HG02840 (cell line): ENCODE results near the gene BAZ1B.
"Not testable (repeated sequence)": the region's sequence is repeated elsewhere in the genome, so short reads cannot be mapped to it uniquely, and the experiment has no call there.

Source experiments
- ATAC-seq: cut with Tn5 transposase; IDR thresholded peaks from one replicate; pipeline ENCODE4 v1.9.1; 2021; ENCODE audit warnings: mild to moderate bottlenecking, moderate library complexity, moderate number of reproducible peaks; ENCODE audit not compliant: unreplicated experiment, low FRiP score

The BAZ1B gene

DNA sequence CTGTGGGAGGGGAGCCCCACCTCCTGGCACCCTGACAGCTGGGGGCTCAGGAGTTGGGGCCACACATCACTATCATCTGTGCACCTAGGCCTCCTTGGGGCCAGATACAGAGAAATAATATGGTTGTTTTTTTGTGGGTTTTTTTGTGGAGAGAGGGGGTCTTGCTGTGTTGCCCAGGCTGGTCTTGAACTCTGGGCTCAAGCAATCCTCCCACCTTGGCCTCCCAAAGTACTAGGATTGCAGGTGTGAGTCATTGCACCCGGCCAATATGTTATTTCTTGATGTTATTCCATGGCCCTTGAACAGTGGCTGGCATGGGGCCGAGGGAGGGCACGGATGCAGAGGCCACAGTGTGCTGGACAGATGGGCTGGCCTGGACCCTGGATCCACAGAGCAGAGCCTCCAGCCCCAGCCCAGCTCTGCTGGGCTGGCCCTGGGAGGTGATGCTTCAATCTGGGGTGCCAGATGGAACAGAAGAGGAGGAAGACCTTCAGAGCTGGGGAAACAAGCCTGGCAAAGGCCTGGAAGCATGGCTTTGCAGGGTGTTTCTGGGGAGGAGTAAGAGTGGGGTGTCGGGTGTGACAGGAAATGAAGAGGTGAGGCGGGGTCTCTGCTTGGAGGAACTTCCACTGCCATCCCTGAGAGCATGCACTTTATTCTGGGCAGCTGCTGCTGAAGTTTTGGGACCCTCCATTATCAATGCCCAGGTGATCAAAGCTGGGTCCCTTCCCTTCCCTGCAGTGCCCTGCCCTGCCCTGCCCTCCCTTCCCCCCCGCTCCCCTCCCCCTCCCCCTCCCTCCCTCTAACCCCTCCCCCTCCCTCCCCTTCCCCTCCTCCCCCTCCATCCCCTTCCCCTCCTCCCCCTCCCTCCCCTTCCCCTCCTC, 92.2 kb downstream of the BAZ1B start:
- ATAC-seq = no peak

DNA sequence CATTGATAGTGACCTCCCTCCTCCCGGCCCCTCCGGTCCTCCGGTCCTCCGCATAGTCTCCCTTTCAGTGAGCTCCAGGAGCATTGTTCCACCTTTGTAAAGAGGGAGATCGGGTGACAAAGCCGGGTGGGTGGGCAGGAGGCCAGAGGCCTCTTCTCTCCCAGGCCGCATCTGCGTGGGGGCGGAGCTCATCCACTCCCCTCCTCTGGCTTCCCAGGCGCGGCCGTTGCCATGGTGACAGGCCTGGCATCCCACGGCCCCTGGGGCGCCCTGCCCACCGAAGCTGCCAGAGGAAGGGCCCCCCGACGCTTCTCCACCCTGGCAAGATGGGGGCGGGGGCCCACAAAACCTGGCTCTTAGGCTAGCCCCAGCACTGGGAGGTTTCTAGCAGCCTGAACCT, 92.9 kb downstream of the BAZ1B start:
- no peak for ATAC-seq

DNA sequence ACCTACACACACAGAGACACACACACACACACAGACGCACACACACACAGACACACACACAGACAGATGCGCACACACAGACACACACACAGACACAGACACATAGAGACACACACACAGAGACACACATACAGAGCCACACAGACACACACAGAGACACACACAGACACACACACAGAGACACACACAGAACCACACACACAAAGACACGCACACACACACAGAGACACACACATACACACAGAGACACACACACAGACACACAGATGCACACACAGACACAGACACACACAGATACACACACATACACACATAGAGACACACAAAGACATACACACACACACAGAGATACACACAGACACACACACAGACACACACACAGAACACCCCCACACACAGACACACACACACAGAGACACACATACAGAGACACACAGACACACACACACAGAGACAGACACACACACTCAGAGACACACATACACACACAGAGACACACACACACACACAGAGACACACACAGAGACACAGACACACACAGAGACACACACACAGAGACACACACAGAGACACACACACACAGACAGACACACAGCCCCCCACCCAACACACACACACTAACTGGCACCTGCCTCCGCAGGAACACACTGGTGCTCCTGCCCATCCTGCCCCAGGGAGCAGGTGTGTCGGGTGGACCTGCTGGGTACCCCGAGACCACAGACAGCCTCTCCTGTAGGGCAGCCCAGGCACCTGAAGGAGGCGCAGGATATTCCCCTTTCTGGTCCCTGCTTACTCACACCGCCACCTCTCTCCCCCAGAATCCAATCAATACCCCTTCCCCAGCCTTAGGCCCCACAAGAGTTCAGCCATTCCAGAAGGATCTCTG, 93.9 kb downstream of the BAZ1B start:
- ATAC-seq = no peak

DNA sequence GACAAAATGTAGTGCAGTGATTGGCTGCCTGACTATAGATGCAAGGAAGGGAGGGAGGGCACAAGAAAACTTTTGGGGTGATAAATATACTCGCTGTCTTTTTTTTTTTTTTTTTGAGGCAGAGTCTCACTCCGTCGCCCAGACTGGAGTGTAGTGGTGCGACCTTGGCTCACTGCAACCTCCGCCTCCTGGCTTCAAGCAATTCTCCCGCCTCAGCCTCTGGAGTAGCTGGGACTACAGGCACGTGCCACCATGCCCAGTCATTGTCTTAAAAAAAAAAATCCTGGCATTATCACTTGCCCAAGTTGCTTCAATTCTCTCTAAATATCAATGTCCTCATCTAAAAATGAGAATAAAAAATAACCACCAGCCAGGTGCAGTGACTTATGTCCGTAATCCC, 96.1 kb downstream of the BAZ1B start:
- ATAC-seq = no peak

- ATAC-seq = no peak
These were observed 96.6 kb downstream of the BAZ1B start for GRCh38 chr7:73425356-73425983.

- ATAC-seq = no peak
These were observed 97.6 kb downstream of the BAZ1B start for GRCh38 chr7:73424489-73424885.

DNA sequence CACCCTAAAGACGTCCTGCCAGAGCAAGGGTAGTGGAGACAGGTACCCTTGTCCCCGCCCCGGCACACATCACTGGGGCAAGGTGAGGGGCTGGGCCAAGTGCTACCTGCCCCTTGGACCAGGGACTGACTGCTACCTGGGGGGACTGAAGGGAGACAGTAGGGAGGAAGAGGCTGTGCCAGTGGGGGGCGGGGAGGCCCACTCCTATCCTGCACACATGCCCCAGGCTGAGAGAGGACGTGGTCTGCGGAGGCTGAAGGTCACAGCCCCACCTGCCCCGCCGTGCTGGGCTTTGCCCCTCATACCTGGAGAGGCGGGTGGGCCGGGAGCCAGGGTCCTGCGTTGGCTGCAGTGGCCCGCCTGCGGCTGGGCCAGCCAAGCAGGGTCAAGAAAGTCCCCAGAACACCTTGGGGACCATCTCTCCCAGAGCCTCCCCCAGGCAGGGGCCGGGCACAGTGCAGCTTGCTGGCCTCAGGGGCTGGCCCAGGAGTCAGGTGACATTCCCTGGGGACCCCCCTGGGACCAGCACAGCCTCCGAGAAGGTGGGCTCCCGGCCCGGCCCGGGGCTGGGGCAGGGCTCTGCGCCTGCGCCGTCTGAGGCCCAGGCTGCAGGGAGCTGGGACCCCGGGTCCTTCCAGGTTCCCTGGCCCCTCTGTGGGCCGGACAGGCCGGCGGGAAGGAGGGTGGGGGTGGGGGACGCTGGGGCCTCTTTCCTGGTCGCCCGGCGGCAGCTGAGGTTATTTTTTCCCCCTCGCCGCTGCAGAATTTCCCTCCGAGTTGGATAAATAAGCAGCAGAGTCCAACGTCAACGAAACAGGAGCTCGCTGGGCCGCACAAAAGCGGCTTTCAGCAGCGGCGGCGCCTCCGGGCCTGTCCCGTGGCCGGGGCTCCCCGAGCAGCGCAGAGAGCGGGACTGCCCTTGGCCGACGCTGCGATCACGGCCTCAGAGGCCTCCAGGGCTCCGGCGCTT, 98.3 kb downstream of the BAZ1B start:
- no peak for ATAC-seq

- ATAC-seq = not testable (repeated sequence)
These were observed 101.5 kb downstream of the BAZ1B start for GRCh38 chr7:73420610-73421009.

- ATAC-seq = not testable (repeated sequence)
These were observed 102.1 kb downstream of the BAZ1B start for GRCh38 chr7:73420016-73420415.

DNA sequence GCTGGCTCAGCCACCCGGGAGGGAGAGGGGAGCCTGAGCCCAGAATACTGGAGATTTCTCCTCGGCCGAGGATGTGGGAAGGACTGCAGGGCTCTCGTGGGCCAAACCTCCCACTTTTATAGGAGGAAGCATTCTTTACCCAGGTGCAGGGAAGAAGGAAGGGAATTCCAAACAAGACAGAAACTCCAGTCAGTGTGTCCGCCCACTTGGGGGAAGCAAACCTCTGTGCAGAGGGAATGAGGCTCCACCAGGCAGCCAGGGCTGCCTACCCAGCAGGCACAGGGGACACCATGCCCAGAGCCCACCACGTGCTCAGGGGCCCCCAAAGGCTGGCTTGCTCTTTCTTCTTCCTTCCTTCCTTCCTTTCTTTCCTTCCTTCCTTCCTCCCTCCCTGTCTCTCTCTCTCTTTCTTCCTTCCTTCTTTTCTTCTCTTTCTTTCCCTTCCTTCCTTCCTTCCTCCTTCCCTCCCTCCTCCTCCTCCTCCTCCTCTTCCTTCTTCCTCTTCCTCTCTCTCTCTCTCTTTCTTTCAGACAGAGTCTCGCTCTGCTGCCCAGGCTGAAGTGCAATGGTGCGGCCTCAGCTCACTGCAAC, 103.9 kb downstream of the BAZ1B start:
- ATAC-seq = no peak

- ATAC-seq = not testable (repeated sequence)
These were observed 111.5 kb downstream of the BAZ1B start for GRCh38 chr7:73410541-73411131.

- ATAC-seq = not testable (repeated sequence)
These were observed 117.2 kb downstream of the BAZ1B start for GRCh38 chr7:73404860-73405259.

DNA sequence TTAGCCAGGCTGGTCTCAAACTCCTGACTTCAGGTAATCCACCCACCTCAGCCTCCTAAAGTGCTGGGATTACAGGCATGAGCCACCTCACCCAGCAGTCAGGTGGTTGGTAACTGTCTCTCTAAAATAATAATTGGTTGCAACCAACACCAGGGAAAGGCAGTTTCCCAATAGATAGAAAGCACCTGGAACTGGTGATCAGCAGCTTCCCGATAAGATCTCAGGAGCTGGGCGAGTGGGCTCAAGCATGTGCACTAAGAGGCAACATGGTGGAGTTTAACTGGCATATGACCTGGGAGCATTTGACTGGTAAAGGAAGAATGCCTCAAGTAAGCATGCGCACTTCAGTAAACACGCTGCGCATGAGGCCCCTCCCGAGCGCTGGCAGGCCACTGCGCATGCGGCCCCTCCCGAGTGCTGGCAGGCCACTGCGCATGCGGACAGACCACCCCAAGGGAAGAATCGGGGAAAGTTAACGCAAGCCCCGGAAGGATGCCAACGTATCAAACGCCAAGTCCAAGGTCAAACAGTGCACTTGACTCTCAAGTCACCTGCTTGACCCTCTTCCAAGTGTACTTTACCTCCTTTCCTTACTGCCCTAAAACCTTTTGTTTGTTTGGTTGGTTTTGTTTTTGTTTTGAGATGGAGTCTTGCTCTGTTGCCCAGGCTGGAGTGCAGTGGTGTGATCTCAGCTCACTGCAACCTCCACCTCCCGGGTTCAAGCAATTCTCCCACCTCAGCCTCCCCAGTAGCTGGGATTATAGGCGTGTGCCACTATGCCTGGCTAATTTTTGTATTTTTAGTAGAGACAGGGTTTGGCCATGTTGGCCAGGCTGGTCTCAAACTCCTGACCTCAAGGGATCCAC, 122.7 kb downstream of the BAZ1B start:
- not testable (repeated sequence) for ATAC-seq

DNA sequence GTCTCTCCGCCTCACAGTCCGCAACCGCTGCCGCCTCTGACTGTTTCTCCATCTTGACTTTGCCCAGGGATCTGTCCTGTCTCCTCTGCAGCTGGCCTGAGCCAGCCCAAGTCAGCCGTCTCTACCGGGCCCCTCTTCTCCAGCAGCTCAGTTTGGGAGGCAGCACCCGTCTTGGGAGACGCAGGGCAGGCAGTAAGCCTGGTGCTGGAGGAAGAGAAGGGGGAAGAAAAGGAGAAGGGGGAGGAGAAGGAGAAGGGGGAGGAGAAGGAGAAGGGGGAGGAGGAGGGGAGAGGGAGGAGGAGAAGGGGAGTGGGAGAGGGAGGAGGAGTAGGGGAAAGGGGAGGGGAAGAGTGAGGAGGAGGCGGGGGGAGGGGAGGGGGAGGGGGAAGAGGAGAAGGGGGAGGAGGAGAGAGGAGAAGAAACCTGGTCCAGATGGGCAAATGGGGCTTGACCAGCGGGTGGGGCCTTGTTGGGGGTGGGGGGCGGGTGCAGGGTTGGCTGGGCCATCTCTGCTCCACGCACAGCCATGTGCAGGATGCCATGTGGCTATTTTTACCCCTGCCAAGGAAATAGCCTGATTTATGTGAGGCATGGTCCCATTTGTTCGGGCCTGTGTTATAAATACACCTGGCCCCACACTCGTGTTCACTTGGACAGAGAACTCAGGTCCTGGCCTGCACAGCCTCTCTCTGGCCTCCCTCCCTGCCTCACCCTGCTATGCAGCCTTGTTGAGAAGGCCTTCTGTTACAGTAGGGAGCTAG, 124.4 kb downstream of the BAZ1B start:
- ATAC-seq = no peak

DNA sequence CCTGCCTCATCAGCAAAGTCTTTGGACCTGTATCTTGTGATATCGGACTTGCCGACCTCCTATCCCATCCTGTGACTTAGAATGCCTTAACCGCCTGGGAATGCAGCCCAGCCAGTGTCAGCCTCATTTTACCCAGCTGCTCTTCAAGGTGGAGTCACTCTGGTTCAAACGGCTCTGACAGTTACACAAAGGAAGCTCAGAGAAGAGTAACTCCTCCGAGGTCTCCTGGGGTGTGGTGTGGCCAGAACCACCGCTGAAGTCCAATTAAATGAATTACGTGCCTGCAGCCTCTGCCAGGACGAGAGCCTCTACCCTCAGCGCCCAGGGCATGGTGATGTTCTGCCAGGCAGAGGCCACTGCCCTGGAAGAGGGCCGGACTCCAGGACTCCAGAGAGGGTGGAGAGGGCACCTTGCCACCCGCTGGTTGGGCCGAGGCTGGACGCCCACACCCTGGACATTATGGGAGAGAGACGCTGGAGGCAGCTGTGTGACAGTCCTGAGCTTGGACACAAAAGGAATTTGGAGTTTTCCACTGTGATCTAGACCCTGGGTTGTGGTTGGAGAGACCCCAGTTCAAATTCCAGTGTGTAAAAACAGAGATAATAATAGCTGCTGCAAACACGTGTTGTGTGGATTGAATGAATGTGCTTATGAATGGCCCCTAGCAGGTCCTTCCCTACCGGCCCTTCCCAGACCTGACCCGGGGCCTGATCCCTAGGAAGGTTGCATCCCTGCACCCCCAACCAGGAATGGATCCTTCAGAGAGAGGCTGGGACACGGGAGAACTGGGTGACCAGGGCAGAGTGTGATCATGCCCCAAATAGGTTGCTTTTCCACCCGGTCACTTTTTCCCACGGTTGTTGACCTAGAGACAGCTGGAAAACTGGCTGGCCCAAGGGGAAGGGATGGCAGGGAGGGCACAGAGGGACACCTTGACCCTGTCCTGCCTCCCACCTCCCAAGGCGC, 126.3 kb downstream of the BAZ1B start:
- no peak for ATAC-seq

GRCh38 chr7:73394422-73394821, 127.7 kb downstream of the BAZ1B start:
- ATAC-seq = no peak
